Stimulated activated CD8-positive, alpha-beta memory T cell treated with anti-CD3 and anti-CD28 coated beads, Interleukin-15, amount 100 ng/mL, for 48 hours (primary cell): ENCODE data around the gene RBFOX1.

ENCODE experiments used
- DNase-seq, 2 donors: peaks; one replicate each; pipeline ENCODE4 v3.0.0-alpha.2; 2020; ENCODE audit warnings: low read depth in 2 of 2

The RBFOX1 gene

DNA sequence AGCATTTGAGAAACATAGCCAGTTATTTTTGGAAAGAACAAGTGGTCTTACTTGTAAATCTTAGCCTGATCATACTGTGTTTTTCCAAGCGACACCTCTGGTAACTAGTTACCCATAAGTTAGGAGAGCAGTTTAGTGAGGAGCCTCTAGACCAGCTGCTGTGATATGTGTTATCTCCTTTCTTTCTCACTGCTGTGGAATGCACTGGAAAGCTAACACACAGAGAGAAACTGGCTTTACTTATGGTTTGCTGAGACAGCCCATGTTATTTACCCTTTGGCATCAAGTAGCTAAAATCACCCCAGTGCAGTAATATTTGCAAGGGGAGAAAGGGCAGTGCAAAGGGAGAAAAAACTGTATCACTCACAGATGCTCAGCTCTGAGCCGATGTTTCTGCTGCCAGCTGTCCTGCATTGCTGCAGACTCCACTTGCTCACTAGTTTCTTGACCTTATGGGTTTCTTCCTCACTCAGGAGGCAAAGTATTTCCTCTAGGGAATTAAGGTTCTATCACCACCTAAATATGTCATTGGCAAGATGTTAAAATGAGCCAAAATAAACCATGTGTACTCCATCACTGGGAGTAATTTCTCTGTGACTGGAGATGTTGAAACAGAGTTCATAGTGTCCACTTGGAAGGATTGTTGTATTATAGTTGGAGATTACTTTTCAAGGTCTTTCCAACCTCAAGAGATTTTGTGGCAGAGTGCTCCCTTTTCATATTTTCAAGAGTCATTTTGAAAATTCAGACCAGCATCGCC, 2.3 kb downstream of the RBFOX1 start:
- no peak for DNase-seq

DNA sequence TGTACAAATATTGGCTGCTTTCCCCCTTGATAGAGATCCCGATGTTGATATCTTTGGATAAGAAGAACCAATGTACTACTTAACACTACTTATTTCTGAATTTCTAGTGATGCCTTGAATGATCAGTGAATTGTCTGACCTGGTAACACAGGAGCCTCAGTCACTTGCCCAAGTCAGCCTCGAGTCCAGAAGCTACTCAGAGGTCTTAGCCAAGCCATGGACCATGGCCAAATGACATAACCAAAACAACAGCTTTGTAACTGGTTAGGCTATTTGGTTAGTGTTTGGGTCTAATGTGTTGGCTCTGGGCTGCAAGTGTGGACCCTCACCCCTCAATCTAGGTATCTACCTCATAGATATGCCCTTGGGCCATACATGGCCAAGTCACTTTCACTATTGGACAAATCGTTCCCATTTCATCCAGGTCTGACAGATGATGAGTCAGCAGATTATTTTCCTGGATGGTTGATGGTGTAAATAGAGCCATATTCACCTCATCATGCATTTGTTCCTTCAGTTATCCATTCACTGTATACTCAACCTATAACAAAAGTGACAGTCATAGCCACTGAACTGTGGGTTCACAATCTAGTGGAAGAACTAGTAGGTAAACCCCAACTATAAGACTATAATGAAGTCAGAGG, 3.5 kb downstream of the RBFOX1 start:
- DNase-seq = no peak

DNA sequence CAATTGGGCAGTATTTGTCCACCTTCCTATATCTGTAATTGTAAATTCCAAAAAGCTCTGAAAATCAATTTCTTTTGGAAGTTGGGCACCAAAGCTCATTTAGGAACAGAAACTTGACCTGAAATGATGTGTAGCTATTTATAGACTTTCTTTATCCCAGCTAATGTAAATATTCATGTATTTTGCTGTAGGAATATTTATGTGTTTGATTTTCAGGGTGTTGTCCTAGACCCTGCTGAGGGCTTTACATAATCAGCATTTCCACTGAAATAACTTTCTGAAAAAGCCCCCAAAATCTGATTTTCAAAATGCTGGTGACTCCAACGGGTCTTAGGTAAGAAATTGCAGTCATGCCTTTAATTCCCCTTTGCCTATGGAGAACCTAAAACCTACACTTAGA, 4.1 kb downstream of the RBFOX1 start:
- no peak for DNase-seq

GRCh38 chr16:7338826-7339225, 6.2 kb downstream of the RBFOX1 start:
- DNase-seq = no peak

DNA sequence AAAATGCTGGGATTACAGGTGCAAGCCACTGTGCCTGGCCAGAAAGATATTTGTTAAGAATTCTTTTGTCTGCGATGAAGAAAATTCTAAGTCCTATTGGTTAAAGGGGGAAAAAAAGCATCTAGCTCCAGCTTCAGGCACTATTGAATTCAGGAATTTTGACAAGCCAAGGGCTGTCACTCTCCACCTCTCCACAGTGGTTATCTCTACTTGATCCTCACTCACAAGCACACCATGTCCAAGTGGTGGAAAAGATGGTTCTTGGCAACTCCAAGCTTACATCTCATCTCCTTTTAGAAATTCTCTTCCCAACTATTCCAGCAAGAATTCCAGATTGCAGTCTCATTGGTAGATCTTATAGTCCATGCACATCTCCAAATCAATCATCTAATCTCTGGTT, 7.1 kb downstream of the RBFOX1 start:
- DNase-seq = no peak

DNA sequence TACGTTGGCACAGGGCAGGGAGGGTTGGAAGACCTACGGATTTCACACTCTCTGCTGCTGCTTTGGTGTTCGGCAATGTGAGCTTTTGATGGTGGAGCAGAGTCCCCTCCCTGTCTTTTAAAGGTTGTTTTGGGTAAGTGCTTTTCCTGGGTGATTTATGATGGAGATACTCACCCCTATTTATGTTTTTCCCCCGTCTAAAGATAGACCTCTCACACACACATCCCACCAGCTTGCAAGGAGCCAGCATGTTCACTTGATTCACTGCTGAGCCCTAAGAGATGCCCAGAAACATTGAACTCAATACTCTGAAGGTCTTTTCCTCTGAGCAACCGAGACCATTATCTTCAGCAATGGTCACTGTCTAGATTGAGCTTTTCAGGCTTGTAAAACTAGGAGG, 8.3 kb downstream of the RBFOX1 start:
- no peak for DNase-seq

GRCh38 chr16:7342598-7342997, 10.0 kb downstream of the RBFOX1 start:
- no peak for DNase-seq

GRCh38 chr16:7343243-7343642, 10.6 kb downstream of the RBFOX1 start:
- no peak for DNase-seq

DNA sequence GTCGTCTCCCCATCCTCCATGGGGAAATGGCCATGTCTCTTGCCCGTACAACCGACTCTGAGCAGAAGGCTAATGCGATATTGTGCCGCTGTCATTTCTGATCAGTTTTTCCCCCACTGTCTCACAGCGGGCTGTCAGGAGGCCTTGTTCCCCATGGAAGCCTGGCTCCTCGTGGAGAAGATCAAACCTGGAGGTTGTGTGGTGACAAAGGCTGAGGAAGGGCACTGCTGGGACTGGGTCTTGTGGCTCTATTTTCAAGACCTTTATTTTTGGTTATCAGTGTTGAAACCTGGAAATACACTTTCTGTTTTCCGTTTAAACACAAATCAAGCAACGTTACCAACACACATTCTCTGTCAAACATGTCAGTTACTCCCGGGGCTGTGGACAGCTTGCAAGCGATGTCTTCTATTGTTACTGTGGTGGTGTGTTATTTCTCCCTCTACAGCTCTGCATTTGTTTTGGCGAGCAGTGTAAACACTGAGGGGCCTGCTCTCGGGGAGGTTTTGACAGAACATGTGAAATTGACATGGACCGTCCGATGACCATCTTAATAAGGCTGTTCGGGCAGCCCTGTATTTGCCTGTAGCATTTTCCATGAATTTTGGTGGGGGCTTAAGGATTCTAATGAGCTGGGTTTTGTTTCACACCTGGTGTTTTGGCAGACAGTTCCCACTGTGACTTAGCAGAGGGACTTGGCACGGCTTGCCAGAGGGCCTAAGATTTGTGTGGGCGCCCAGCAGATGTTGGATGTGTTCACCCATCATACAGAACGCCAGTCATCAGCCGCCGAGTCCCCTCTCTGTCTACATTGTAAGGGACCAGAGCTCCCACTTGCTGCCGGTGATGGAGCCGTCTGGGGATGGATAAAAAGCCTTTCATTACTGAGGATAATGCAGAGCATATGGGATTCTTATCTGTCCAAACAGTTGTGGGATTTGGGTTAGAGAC, 12.5 kb downstream of the RBFOX1 start:
- DNase-seq = no peak

DNA sequence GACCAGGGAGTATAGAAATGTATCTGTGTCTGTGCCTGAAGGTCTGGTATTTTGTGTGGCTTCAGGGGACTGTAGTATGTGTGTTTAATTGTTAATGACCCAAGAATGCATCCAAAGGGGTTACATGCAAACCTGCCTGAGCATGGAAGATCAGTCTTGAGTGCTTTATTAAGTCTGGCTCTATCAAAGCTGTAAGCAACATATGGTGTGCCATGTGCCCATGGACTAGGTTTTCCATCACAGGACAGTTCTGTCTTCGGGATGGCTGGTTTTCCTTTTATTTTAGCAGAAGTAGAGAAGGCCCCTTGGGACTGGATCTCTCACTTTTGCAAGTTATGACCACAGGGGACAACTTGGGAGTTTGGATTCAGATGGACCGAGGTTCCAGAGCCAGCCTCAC, 18.2 kb downstream of the RBFOX1 start:
- no peak for DNase-seq

- DNase-seq = no peak
Observed at GRCh38 chr16:7351610-7352510, 19.2 kb downstream of the RBFOX1 start.

DNA sequence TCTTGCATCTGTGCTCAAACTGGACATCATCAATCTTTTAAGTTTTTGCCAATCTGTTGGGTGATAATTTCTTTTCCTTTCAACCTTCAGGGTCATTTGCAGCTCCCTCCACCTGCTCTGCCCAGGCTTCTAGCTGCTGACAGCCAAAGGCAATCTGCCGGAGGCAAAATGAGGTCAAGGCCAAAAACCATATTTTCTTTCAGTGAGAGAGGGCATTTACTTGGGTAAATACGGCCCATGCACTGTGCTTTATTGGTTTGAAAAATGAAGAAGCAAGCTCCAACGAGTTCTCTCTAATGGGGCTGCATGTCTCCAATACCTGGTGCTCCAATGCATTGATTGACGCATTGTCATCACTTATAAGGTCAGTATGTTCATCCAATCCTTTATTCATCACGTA, 23.1 kb downstream of the RBFOX1 start:
- no peak for DNase-seq

- DNase-seq = no peak
Observed at GRCh38 chr16:7361416-7362129, 28.9 kb downstream of the RBFOX1 start.

DNA sequence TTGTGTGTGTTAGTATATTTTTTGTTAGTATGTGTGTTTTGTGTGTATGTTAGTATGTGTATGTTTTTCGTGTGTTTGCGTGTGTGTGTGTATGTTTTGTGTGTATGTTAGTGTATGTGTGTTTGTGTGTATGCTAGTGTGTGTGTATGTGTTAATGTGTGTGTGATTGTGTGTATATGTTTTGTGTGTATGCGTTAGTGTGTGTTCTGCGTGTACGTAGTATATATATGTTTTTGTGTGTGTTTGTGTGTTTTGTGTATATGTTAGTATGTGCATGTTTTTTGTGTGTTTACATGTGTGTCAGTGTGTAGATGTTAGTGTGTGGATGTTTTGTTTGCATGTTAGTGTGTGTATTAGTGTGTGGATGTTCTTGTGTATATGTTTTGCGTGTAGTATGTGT, 29.6 kb downstream of the RBFOX1 start:
- DNase-seq = no peak

- no peak for DNase-seq
Observed at GRCh38 chr16:7363422-7364417, 31.1 kb downstream of the RBFOX1 start.

DNA sequence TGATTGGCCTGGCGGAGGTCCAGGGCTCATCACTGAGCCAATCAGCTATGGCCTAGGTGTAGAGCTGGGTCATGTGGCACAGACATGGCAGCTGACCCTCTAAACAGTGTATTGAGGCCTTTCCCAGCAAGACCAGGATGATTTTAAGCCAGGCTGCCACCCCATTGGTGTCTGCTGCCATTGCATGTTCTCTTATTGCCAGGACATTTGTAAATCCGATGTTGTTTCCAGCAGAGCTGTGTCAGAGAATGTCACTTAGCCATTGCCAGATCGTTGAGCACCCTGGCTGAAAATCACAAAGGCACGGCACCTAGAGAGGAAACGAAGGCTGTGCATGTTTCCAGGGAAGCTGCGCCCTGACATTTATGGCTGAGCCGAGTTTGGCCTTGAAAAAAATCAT, 33.4 kb downstream of the RBFOX1 start:
- DNase-seq = no peak

GRCh38 chr16:7366993-7367880, 34.6 kb downstream of the RBFOX1 start:
- DNase-seq = no peak

GRCh38 chr16:7369204-7369603, 36.6 kb downstream of the RBFOX1 start:
- DNase-seq = no peak

DNA sequence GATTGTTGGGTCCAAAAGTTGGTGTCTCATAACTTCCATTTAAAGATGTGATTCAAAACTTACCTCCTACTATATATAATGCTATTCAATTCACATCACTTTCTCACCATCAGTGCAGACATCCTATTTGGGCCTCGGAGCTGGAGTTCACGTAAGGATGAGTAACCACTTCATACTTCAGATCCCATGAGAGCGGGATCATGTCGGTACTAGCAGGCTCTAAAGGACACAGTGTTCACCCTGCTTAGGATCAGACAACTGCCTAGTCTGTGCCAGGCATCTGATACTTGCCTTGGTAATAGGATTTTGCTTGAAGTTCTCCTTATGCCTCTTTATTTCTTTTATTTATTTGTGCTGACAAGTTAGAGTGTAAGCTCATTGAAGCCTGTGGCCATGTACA, 39.5 kb downstream of the RBFOX1 start:
- no peak for DNase-seq
